ENCODE results near the gene ZNF578.
"Not testable (repeated sequence)": the region's sequence is repeated elsewhere in the genome, so short reads cannot be mapped to it uniquely, and the experiment has no call there.

- TF ChIP-seq FOXK2 (conservative IDR thresholded peaks at IDR 0.05 in 1 of 2, IDR thresholded peaks at IDR 0.05 in 1 of 2; ENCODE audit: low read depth in 2 of 2); CTCFL (IDR thresholded peaks at IDR 0.05; ENCODE audit: borderline replicate concordance, insufficient read depth, low read depth, low read length, poor library complexity, severe bottlenecking); ZNF639 (CRISPR knock-in tag; conservative IDR thresholded peaks at IDR 0.05 in 1 of 2, IDR thresholded peaks at IDR 0.05 in 1 of 2); AFF4 (CRISPR knock-in tag; IDR thresholded peaks at IDR 0.05); POLR2AphosphoS5 (IDR thresholded peaks at IDR 0.05; ENCODE audit: control insufficient read depth, insufficient read depth, low read depth, low read length); CHD7 (IDR thresholded peaks at IDR 0.05; ENCODE audit: low read depth, low read length); TSHZ1 (CRISPR knock-in tag; IDR thresholded peaks at IDR 0.05); BRF1 (IDR thresholded peaks at IDR 0.05; ENCODE audit: borderline replicate concordance, extremely low read depth, insufficient read length): not testable (repeated sequence)
Measured at GRCh38 chr19:52500991-52501390, 47.6 kb downstream of the ZNF578 start.
